ENCODE results near the gene SYNCRIP.
"Not testable (repeated sequence)": the region's sequence is repeated elsewhere in the genome, so short reads cannot be mapped to it uniquely, and the experiment has no call there.

Gene SYNCRIP

DNA sequence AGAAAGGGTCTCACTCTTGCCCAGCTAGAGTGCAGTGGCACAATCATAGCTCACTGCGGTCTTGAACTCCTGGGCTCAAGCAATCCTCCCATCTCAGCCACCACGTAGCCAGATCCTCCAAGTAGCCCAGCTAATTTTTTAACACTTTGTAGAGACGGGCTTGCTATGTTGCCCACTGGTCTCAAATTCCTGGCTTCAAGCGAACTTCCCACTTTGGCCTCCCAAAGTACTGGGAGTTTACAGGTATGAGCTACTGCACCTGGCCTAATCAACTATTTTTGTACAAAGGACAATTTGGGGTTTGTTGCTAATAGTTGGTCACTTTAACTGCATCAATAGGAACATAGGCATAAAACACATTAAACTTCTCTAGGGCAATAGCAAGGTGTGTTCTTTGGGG, 29.9 kb upstream of the SYNCRIP start:
- no peak for DNase-seq

GRCh38 chr6:85672050-85672449, 29.4 kb upstream of the SYNCRIP start:
- DNase-seq = no peak

DNA sequence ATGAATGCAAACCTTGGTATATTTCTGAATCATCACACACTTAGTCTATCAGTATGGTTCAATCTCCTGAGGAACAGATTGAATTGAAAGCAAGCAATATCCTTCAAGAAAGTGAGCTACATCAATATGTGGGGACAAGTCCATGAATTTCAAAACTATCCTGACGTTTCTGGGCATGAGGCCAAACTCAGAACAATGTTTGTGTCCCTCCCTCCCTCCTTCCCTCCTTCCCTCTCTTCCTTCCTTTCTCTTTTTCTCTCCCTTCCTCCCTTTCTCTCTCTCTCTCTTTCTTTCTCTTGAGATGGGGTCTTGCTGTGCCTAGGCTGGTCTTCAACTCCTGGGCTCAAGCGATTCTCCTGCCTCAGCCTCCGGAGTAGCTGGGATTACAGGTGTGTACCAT, 27.9 kb upstream of the SYNCRIP start:
- DNase-seq = no peak

DNA sequence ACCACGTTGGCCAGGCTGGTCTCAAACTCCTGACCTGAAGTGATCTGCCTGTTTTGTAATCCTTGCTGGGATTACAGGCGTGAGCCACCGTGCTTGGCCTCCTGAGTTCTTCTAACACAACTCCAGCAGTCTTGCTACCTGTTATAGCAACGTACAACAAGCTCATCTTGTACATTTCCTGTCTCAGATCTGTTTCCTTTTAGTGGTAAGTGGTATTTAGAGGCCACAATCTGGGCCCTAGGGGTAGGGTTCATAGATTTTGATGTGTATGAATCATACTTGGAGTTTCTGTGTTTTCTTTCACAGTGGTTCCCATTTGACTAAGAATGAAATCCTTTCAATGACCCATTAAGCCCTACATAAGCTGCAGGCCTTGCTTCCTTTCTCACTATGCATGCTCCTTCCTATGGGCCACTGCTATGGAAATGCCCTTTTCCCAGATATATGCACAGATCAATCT, 27.1 kb upstream of the SYNCRIP start:
- DNase-seq = no peak

- no peak for DNase-seq
These were observed 19.6 kb upstream of the SYNCRIP start for GRCh38 chr6:85662251-85662650.

DNA sequence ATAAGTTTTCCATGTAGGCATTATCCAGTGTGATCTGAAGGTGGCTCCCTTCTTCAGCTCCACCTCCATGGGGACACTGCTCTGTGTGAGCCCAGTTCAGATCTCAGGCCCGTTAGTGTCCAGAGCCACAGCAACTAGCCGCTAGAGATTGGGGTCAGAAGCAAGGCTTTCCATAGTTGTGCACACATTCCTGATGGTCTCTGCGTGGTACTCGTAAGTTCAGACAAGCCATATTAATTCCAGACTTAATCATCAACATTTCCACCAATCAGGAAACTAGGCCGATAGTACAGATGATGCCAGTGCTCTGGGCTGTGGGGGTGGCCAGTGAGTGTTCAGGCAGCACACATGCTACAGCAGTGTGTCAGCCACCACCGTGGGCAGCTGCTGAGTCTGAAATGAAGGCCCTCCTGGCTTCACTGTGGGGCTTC, 17.5 kb upstream of the SYNCRIP start:
- DNase-seq = no peak

DNA sequence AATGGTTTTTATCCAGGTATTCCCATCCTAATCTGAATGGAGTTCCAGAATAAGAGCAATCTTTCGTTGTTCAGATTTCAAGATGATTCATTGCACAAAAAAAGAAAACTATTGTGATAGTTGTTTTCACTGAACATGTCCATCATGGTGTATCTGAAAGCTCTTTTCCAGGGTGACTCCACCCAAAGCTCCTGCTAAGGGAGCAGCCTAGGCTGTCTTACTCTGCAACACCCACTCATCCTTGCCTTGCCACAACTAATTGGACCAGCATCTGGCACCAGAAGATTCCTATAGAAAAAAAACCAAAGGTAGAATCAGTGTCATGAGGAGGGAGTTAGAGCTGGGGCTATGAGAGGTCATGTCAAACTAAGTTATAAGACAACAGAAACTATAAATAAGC, 7.9 kb upstream of the SYNCRIP start:
- DNase-seq = no peak

GRCh38 chr6:85644279-85644762, 1.6 kb upstream of the SYNCRIP start:
- no peak for DNase-seq

DNA sequence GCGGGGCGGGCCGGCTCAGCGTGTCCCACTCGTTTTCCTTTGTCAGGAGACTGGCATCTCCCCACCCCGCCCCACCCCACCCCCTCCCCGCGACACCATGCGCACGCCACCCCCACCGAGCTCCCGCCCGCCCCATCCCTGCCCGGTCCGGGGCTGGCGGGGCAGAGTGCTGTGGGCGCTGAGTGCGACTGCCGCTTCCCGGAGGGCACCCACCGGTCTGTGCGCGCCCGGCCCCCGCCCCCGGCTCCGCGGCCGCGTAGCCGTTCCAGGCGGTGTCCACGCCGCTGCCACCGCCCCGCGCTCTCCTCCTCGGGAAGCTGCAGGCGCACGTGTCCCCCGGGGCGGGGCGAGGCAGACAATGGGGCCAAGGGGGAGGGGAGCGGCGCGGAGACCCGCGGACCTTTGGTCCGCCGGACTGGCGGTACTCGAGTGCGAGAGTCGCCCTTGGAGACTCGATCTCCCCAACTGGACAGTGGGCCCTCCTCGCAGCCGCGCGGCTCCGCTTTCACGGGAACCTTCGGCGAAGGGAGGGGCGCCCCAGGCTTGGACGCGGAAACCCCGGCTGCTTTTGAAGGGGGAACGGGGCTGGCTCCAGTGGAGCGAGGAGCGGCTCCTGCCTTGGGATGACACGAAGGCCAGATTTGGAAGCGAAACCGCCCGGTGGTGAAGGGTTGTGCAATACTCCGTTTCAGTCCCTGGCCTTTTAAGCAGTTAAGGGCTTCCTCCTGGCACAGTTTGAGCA, 1.0 kb upstream of the SYNCRIP start:
- DNase-seq = peak; percentile 99

DNA sequence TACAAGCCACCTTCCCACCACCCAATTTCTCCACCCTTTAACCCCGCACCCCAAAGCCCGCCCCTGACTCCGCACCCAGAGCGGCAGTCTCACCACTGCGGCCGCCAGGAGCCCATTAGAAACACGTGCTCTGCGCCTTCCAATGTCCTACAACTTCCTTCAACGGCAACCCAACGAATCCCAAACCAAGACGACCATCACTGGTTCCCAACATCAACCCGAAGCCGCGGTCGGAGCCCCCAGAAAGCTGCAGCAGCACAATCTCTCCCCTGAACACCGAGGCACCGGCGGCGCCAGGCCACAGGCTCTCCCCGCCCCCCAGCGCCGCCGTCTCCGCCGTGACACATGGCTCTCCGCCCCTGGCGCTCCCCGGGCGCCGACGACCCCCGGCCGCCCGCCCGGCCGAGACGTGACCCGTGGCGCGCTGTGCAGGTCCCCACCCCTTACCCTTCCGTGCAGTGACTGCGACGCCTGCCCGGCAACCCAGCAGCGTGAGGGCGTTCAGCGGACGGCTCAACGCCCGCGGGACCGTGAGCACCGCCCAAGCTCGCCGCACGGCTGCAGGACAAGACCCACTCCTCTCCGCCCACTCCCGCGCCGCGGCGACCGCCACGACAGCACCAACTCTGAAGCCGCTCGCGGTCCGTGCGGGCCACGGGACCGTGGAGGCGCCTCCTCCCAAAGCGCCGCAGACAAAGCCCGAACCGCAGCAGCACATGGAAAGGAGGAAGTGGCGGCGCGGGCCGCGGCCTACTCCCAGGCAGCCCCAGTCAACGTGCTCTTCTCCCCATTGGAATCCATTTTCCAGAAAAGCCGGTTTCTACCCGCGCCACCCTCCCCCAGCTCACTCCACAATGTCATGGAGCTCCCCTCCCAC, 551 bp downstream of the SYNCRIP start:
- DNase-seq = peak; percentile 84

DNA sequence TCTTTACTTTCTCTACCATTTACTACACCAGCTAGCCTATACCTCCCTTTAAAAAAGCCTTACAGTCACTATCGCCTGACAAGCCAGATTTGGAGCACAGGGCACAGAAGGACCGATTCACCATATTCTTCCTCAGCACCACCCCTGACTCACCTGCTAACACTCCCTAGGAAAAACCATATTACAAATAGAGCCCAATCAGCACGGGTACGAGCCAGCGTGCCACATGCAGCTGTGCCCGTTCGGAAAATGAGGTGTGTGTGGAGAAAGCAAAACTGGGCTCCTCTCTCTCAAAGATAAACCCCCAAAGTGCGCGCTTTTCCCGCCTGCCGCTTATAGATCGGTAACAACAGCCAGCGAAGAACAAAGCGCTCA, 1.2 kb downstream of the SYNCRIP start:
- peak; percentile 20 for DNase-seq

GRCh38 chr6:85640821-85641220, 1.9 kb downstream of the SYNCRIP start:
- no peak for DNase-seq

DNA sequence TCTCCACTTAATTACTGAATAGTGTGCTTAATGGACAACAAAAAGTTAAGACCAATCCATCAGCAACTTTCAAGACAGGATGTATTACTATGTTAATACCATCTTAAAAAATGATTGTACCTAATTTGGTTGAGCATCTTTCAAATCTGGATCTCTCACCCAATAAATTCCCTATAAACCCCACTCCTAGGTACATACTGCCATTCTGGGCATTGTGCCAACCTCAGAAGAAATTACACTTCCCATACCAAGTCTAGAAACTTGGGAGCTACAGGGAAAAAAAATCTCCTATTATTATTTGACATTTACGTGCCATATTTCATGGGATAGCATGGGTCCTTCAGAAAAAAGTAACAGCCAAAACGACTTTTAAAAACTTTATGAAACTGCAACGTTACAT, 5.1 kb downstream of the SYNCRIP start:
- DNase-seq = no peak

- DNase-seq = no peak
These were observed 10.3 kb downstream of the SYNCRIP start for GRCh38 chr6:85632164-85632942.

DNA sequence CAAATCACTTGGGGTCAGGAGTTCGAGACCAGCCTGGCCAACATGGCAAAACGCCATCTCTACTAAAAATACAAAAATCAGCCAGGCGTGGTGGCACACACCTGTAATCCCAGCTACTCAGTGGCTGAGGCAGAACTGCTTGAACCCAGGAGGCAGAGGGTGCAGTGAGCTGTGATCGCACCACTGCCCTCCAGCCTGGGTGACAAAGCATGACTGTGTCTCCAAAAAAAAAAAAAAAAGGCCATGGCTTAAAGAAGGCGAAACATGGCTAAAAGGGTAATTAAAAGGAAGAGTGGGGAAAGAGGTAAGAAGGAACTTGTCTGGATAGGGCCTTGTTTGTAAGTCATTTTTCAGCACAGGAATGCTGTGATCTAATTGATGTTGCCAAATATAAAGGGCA, 11.6 kb downstream of the SYNCRIP start:
- not testable (repeated sequence) for DNase-seq

- no peak for DNase-seq
These were observed 14.3 kb downstream of the SYNCRIP start for GRCh38 chr6:85628353-85628752.

DNA sequence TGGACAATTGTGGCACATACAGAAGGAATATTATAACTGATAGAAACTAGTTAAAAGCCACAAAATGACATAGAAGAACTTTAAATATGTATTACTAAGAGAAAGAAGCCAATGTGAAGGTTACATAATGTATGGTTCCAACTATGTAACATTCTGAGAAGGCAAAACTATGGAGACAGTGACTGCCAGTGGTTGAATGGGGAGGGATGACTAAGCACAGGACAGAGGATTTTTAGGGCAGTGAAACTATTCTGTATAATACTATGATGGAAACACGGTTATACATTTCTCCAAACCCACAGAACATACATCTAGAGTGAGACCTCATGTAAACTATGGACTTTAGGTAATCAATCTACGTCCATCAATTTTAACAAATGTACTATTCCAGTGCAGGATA, 22.4 kb downstream of the SYNCRIP start:
- DNase-seq = no peak

DNA sequence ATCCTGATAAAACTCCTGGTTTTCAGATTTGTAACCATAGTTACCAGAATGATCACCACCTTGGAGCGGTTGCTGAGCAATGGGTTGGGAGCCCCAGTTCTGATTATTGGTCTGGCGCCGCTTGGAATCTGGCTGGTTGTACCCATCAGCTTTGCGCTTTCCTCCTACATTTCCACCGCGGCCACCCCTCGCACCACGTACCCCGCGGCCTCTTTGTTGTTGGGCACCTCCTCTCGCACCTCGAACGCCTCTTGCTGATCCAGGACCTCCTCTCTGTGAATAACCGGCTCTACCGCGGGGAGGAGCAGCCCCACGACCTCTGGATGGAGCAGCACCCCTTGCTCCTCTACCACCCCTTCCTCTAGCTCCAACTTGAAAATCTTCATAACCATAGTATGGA, 27.9 kb downstream of the SYNCRIP start:
- DNase-seq = no peak

- DNase-seq = no peak
These were observed 29.8 kb downstream of the SYNCRIP start for GRCh38 chr6:85612690-85613474.

GRCh38 chr6:85610182-85610895, 32.3 kb downstream of the SYNCRIP start:
- no peak for DNase-seq

DNA sequence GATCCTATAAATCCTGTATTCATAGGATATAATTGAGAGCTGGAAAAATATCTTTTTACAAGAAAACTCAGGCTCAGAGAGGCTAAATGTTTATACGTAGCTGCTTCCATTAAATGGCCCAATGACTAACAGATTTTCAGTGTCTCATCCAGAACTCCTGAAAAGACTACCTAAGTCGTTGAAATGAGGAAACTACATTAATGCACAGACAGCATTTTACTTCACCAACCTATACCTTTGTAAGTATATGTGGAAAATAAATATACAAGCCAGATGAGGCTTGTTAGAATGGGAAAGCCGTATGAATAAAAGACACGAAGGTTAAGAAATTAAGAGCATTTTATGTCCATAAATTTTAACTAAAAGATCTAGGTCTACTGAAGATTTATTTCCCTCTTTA, 40.6 kb downstream of the SYNCRIP start:
- no peak for DNase-seq
